TTC549 (cell line): ENCODE data around the gene CDC34.
"Not testable (repeated sequence)": the region's sequence is repeated elsewhere in the genome, so short reads cannot be mapped to it uniquely, and the experiment has no call there.

Experiments
- FAIRE-seq: peaks from 2 replicates; lab custom pipeline; 2012; peaks lifted over from hg19 to GRCh38; lab: Jason Lieb, UNC

CDC34 gene

DNA sequence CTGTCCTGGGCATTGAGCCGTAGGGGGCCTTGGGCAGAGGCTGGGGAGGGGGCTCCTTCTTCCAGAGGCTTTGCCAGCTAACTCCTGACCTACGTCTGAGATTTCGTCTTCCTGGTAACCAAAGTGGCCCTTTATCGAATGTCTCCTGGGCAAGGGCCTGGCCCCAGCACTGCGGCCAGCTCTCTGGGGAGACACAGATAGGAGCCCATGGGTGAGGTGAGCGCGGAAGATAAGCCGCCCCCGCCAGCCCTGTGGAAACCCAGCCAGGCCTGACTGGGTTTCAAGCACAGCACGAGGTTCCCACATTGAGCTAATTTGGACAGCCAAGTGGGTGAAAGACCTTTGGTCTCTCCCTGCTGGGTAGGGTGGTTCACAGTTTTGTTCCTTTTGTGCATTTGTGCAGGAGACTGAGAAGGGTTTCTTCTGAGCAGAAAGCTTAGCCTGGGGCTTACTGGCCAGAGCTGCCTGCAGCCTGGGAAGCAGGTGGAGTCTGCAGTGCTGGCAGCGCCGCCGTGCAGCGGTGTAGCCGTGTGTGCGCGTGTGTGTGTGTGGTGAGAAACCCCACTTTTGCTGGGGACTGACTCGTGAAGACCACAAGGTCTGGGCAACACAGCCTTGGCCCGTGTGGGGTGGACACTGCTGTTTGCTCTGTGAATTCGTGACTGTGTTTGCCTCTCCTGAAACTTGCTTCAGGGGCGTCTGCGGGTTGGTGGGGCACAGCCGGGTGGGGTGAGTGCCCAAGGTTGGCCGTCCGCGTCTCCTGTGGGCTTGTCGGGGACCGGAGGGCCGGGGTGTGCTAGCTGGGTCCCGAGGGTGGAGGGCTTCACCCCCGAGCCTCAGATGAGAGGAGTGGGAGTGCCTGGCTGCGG is 43.3 kb downstream of the CDC34 start:
- FAIRE-seq, result no peak

DNA sequence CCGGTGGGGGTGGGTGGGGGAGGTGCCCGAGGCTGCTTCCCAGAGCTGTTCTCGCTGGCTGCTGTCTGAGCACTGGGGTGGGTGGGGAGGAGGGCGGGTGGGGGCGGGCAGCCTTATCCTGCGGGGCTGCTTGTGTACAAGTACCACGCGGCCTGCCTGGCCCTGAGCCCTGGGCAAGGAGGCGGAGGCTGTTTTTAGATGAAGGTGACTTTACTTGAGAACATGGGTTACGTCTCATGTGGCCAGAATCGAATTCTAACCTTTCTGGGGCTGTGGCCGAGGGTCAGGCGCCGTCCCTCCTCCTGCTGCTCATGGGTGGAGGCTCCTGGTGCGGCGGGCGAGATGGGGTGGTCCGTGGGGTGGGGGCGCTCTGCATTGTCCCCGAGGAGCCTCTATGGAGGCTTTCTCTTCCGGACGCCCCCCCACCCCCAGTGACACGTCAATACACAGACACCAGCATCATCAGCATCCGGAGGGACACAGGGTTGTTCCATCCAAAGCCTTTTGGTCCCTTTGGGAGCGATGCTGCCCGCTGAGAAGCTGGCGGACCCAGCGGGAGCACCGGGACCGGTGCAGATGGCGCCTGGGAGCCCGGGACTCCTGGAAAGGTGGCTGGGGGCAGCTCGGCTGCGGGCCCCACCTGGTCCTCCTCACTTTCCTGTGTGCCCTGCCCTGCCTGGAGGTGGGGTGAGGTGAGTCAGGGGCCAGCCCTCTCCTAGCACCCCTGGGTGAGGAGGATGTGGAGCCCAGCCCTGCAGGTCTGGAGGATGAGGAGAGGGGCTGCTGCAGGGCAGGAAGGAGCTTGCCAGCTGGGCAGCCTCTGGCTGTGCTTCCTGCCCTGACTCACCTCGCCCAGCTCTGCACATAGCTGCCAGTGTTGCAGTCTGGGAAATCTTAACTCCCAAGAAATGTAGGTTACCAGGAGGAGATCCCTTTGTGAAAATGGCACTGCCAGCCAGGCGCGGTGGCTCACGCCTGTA is 44.3 kb downstream of the CDC34 start:
- no peak for FAIRE-seq

DNA sequence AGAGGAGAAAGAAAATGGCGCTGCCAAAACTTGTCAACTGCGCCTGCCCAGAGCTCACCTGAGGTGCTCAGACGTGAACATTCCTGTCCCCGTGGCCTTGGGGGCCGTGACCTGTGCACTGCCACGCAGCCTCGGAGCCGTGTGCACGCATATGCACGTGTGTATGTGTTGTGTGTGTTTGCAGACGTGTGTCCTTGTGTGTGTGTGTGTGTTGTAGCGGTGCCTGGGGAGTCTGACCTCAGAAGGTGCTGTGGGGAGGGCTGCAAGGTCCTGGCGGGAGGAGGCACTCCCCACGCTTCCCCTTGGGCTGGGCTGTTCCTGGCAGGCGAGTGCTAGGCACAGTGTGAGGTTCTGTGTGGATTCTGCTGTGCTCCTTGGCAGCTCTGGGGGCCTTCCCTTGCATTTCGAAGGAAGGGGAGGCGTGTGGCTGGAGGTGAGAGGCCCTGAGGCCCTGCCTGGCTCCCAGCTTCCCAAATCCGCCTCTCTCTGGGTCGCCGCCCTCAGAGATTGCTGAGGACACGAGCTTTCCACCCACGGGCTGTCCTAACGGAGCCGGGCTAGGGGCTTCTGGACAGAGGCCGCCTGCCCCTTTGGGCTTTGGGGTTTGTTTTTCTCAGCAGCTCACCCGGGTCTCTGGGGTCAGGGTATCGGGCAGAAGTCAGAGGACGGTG is 45.3 kb downstream of the CDC34 start:
- FAIRE-seq, result no peak

- FAIRE-seq, result no peak
Measured at GRCh38 chr19:577439-578392, 46.2 kb downstream of the CDC34 start.

DNA sequence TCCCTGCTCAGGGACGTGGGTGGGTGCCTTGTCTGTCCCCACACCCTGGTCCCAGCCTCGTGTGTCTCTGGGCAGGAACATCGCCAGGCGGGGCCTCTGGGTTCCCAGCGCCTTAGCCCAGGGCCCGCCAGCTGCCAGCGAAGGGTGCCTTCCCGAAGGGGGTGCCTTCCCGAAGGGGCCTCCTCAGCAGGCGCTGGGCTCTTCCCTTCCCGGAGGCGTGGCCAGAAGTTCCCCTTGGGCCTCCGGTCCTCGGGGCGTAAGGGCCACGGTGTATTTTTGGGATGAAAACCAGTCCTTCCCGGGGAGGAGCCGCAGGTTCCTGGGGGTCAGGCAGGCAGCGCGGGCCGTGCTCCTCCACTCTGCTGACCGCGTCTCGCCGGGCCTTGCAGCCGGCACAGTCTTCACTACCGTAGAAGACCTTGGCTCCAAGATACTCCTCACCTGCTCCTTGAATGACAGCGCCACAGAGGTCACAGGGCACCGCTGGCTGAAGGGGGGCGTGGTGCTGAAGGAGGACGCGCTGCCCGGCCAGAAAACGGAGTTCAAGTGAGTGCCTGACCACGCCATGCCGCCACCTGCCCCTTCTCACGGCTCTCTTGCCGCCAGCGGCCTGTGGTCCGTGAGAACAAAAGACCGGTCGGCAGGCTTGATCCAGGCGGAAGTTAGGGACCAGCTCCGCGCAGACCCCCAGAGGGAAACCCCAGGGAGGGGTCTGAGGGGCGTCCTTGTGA is 47.7 kb downstream of the CDC34 start:
- no peak for FAIRE-seq

DNA sequence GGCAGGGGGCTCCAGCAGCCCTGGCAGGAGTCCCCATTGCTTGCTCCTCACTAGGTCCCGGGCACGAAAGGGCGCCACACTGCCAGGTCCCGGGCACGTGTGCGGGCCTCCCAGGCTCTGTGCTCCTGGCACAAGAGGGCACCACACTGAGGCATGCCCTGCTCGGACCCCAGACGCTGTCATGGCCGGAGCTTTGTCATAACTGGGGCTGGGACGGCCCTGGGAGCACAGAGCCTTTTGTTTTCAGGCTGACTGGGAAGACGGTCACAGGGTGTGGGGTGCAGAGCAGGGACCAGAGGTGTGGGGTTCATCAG is 48.2 kb downstream of the CDC34 start:
- FAIRE-seq, result no peak

DNA sequence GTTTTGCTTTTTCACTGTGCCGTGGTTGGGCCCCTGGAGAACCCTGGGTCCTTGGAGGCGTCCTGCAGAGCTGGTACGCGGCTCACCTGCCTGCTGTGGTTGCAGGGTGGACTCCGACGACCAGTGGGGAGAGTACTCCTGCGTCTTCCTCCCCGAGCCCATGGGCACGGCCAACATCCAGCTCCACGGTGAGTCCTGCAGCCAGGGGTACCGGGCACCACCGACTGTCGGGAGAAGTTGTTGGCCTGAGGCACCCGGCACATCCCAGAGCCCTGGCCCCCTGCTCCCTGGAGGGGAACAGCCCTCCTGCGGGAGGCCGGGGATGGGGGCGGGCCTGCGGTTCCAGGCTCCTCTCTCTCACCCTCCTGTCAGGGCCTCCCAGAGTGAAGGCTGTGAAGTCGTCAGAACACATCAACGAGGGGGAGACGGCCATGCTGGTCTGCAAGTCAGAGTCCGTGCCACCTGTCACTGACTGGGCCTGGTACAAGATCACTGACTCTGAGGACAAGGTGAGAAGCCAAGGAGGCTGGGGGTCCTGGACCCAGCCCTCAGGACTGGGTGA is 48.8 kb downstream of the CDC34 start:
- FAIRE-seq, result no peak

DNA sequence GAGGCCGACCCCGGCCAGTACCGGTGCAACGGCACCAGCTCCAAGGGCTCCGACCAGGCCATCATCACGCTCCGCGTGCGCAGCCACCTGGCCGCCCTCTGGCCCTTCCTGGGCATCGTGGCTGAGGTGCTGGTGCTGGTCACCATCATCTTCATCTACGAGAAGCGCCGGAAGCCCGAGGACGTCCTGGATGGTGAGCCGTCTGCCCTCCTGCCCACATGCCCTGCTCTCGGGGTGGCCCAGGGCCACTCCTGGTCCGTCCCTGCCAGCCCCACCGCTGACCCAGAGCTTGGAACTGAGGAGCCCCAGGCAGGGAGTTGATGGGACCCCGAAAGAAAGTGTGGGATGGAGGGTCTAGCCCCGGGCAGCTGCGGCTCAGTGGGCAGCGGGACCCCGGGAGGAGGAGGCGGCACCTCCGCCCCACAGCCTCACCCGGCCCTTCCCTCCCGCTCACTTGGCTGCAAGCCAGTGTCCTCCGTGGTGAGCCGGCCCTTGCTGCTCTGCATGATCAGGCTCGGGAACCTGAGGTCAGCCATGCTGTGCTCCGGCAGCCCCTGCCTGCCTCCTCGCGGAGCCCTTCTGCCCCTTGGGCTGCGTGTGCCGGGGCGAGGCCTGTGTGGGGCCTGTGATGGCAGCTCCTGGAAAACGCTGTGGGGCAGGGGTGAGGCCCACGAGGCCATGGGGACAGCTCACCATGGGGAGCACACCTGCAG is 50.0 kb downstream of the CDC34 start:
- no peak for FAIRE-seq

- FAIRE-seq, result no peak
Measured at GRCh38 chr19:582497-583197, 51.1 kb downstream of the CDC34 start.

DNA sequence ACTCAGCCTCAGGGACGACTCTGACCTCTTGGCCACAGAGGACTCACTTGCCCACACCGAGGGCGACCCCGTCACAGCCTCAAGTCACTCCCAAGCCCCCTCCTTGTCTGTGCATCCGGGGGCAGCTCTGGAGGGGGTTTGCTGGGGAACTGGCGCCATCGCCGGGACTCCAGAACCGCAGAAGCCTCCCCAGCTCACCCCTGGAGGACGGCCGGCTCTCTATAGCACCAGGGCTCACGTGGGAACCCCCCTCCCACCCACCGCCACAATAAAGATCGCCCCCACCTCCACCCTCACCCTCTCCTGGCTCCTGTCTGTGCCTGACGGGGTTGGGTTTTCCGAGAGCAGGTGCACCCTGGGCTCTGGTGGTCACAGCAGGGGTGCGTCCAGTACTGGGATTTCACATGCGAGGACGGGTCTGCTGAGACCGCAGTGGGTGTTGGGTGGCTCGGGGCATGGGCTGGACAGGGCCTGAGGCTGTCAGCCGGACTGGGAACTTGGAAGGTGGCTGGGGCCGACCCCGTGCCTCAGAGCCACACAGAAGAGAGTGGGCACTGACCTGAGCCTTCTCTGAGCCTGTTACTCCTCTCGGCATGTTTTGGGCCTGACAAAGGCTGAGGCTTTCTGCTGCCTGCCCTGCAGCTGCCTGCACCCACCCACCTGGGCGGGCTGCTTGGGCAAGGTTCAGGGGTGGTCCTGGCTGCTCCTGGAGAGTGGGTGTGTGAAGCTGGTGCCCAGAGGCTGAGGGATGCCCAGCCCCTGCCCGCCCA is 51.8 kb downstream of the CDC34 start:
- FAIRE-seq, result no peak

- no peak for FAIRE-seq
Measured at GRCh38 chr19:583968-584239, 52.3 kb downstream of the CDC34 start.

- no peak for FAIRE-seq
Measured at GRCh38 chr19:584240-585001, 52.9 kb downstream of the CDC34 start.

GRCh38 chr19:585146-585545 is 53.6 kb downstream of the CDC34 start:
- not testable (repeated sequence) for FAIRE-seq

DNA sequence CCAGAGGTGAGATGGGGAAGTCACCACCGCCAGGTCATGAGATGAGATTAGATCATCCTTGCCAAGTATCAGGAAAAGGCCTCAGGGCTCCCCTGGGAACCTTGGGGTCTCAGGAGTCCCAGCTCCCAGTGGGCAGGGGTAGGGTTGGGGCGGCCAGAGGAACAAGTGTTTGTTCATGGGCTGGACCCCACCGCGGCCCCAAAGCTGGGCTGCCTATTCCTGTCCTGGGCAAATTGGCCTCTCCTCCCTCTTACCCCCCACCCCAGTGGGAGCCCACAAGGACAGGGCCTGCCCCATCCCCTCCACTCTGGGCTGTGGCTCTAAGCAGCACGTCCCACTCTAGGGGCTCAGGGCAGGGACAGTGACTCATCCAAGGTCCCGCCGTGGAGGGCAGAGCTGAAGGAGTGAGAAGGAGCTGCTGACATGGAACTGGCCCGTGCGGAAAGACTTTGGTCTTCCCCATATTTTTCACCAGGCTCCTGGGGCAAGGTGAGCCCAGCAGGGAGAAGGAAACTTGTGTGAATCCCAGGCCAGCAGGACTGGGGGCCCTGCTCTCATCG is 54.1 kb downstream of the CDC34 start:
- no peak for FAIRE-seq

GRCh38 chr19:588093-588740 is 56.7 kb downstream of the CDC34 start:
- FAIRE-seq, result no peak

DNA sequence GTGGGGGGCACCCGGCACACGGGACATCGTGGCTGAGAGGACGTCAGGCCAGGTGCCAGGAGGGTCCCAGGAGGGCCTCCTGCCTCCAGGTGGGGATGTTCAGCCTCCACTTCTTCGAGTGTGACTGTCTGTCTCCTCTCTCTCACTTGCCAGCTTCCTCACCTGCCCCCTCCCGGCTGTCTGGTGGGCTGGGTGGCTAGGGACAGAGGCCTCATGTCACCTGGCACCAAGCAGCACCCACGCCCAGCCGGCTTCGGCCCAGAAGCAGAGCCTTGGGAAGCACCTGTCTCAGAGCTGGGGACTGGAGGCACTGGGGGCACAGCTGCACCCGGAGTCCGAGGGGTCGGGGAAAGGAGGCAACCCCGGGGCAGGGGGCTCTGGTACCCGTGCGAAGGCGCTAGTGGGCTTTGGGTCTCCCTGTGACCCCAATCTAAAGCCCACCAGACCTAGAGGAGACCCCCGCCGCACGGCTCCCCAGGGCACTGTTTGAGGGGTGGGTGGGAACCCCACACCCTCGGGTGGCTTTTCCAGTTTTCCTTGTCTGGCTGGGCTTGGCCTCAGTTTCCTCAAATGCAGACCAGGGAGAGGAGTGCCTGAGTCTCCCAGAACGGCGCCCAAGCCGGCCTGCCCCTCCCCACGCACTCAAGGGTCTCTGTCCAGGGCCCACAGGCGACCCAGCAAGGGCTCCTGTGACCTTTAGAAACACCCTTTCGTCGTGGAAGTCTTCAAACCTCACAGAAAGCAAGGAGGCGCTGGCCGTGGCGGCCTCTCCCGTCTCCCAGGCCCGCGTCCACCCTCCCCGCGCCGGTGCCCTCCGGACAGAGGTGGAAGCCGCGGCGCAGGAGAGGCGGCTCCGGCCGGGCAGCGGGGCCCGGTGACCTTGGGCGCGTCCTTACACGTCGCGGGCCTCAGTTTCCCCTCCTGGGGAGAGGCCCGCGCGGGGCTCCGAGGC is 57.5 kb downstream of the CDC34 start:
- FAIRE-seq, result no peak
